Measurements from ENCODE around the gene PTPRT. TPM values are rescaled to one million over a fixed set of nuclear protein-coding genes. Genes with fewer than 3 reads are reported as not detected.

The PTPRT gene
- total RNA-seq, 4 donors from 2014 or later: 0.72 to 2.5 (median 1.4) TPM

- TF ChIP-seq EP300 (IDR thresholded peaks at IDR 0.05): no peak
- no peak for TF ChIP-seq POLR2A (IDR thresholded peaks at IDR 0.05)
- no peak for TF ChIP-seq CTCF (IDR thresholded peaks at IDR 0.05)
- peaks cover 3% of the 10 kb centered on the region for H3K4me1 ChIP-seq
- no peaks in the 10 kb centered on the region for H3K36me3 ChIP-seq
- H3K27me3 ChIP-seq: no peaks in the 10 kb centered on the region
- no peak overlapping the region for H3K4me3 ChIP-seq
- no peak for DNase-seq (ENCODE audit: low spot score in 2 of 2)
- no peaks in the 10 kb centered on the region for H3K9me3 ChIP-seq
- no peak overlapping the region for H3K27ac ChIP-seq
- WGBS: 65% methylated on average over 6 of the region's 6 CpGs
Observed at GRCh38 chr20:42441864-42442331, 747.8 kb downstream of the PTPRT start.

GRCh38 chr20:42441196-42441863 lies 748.4 kb downstream of the PTPRT start:
- DNase-seq (ENCODE audit: low spot score in 2 of 2): no peak
- Histone ChIP-seq H3K36me3 (no peaks in the 10 kb centered on the region), H3K27ac (no peak overlapping the region), H3K9me3 (no peaks in the 10 kb centered on the region), H3K4me1 (peaks cover 3% of the 10 kb centered on the region), H3K27me3 (no peaks in the 10 kb centered on the region), H3K4me3 (no peak overlapping the region)
- TF ChIP-seq EP300 (IDR thresholded peaks at IDR 0.05): no peak
- no peak for TF ChIP-seq POLR2AphosphoS5 (IDR thresholded peaks at IDR 0.05)
- WGBS: 54% methylated on average over 11 of the region's 11 CpGs

GRCh38 chr20:42435230-42435629 lies 754.5 kb downstream of the PTPRT start:
- no peak for DNase-seq (ENCODE audit: low spot score in 2 of 2)
- no peak overlapping the region for H3K4me3 ChIP-seq
- no peaks in the 10 kb centered on the region for H3K27me3 ChIP-seq
- 79% methylated on average over 1 of the region's 1 CpG for WGBS
- H3K9me3 ChIP-seq: no peaks in the 10 kb centered on the region
- no peaks in the 10 kb centered on the region for H3K36me3 ChIP-seq
- TF ChIP-seq CTCF (IDR thresholded peaks at IDR 0.05) (no peak), POLR2A (IDR thresholded peaks at IDR 0.05) (no peak), POLR2AphosphoS5 (IDR thresholded peaks at IDR 0.05) (no peak)
- H3K27ac ChIP-seq: no peak overlapping the region
- no peaks in the 10 kb centered on the region for H3K4me1 ChIP-seq

- Histone ChIP-seq H3K4me3 (no peak overlapping the region), H3K36me3 (no peaks in the 10 kb centered on the region), H3K9me3 (no peaks in the 10 kb centered on the region), H3K27me3 (no peaks in the 10 kb centered on the region), H3K4me1 (no peaks in the 10 kb centered on the region), H3K27ac (no peak overlapping the region)
- TF ChIP-seq CTCF (IDR thresholded peaks at IDR 0.05): no peak
- no peak for TF ChIP-seq POLR2AphosphoS5 (IDR thresholded peaks at IDR 0.05)
- no peak for TF ChIP-seq POLR2A (IDR thresholded peaks at IDR 0.05)
- TF ChIP-seq EP300 (IDR thresholded peaks at IDR 0.05): no peak
- DNase-seq (ENCODE audit: low spot score in 2 of 2): no peak
- WGBS: 56% methylated on average over 6 of the region's 6 CpGs
Observed at GRCh38 chr20:42432496-42433334, 757.0 kb downstream of the PTPRT start.

GRCh38 chr20:42430598-42430997 lies 759.1 kb downstream of the PTPRT start:
- no peak for TF ChIP-seq CTCF (IDR thresholded peaks at IDR 0.05)
- H3K36me3 ChIP-seq: no peaks in the 10 kb centered on the region
- H3K27ac ChIP-seq: no peak overlapping the region
- no peak overlapping the region for H3K4me3 ChIP-seq
- 93% methylated on average over 2 of the region's 2 CpGs for WGBS
- H3K9me3 ChIP-seq: no peaks in the 10 kb centered on the region
- no peaks in the 10 kb centered on the region for H3K27me3 ChIP-seq
- H3K4me1 ChIP-seq: no peaks in the 10 kb centered on the region
- DNase-seq (ENCODE audit: low spot score in 2 of 2): no peak

Measured in suprapubic skin (tissue), 4 donors.